GM23338 (cell line): Measurements from ENCODE around the gene MAP3K14. TPM values are rescaled to one million over a fixed set of nuclear protein-coding genes. Genes with fewer than 3 reads are reported as not detected.

ENCODE experiments used
- ATAC-seq: fragments of 200-7000 bp; cut with Tn5 transposase; 3 replicates; pipeline ENCODE4 v1.9.1; 2020
- DNase-seq: peaks from one replicate; pipeline ENCODE4 v3.0.0-alpha.2; 2015; ENCODE audit warnings: low spot score
- H2AFZ ChIP-seq: fragments of 200-600 bp; sonication (generic); 2 replicates; pipeline ENCODE4 v1.8.0; 2016; ENCODE audit warnings: antibody characterized with exemption, mild to moderate bottlenecking, moderate library complexity
- H3F3A ChIP-seq: fragments of 200-600 bp; sonication (generic); replicated peaks from 2 replicates; pipeline ENCODE4 v1.8.0; 2017; ENCODE audit warnings: antibody characterized with exemption, mixed run types, low read depth
- H3K27ac ChIP-seq: fragments of 200-600 bp; sonication (generic); 2 replicates; pipeline ENCODE4 v1.6.1; 2016; ENCODE audit warnings: low read depth
- H3K27me3 ChIP-seq: fragments of 200-600 bp; sonication (generic); 2 replicates; pipeline ENCODE4 v1.8.0; 2016; ENCODE audit warnings: mild to moderate bottlenecking, mixed run types, moderate library complexity; ENCODE audit not compliant: insufficient read depth
- H3K36me3 ChIP-seq: fragments of 200-600 bp; sonication (generic); 2 replicates; pipeline ENCODE4 v1.8.0; 2016; ENCODE audit warnings: mild to moderate bottlenecking; ENCODE audit not compliant: insufficient read depth
- H3K4me1 ChIP-seq: fragments of 200-600 bp; sonication (generic); 2 replicates; pipeline ENCODE4 v1.8.0; 2016; ENCODE audit warnings: mild to moderate bottlenecking, moderate library complexity; ENCODE audit not compliant: insufficient read depth
- H3K4me2 ChIP-seq: fragments of 200-600 bp; sonication (generic); 2 replicates; pipeline ENCODE4 v1.7.1; 2017; ENCODE audit warnings: mixed run types
- H3K4me3 ChIP-seq: fragments of 200-600 bp; sonication (generic); 2 replicates; pipeline ENCODE4 v1.6.1; 2016; ENCODE audit warnings: mixed run types
- H3K79me2 ChIP-seq: fragments of 200-600 bp; sonication (generic); replicated peaks from 2 replicates; pipeline ENCODE4 v1.8.0; 2017; ENCODE audit warnings: mild to moderate bottlenecking; ENCODE audit not compliant: insufficient read depth
- H3K9me2 ChIP-seq: fragments of 200-600 bp; sonication (generic); 2 replicates; pipeline ENCODE4 v1.8.0; 2017; ENCODE audit not compliant: insufficient read depth
- H4K20me1 ChIP-seq: fragments of 200-600 bp; sonication (generic); replicated peaks from 2 replicates; pipeline ENCODE4 v1.8.0; 2017; ENCODE audit warnings: mild to moderate bottlenecking; ENCODE audit not compliant: insufficient read depth
- H3K27ac Mint-ChIP-seq: 2 replicates; pipeline ENCODE4 v1.8.0; 2020; ENCODE audit warnings: inconsistent platforms, mild to moderate bottlenecking, moderate library complexity, mixed read lengths
- H3K27me3 Mint-ChIP-seq: 3 replicates; pipeline ENCODE4 v1.8.0; 2022; ENCODE audit warnings: low read depth, mild to moderate bottlenecking, moderate library complexity, mixed read lengths, inconsistent platforms; ENCODE audit not compliant: insufficient read depth, poor library complexity
- H3K36me3 Mint-ChIP-seq: 3 replicates; pipeline ENCODE4 v1.8.0; 2021; ENCODE audit warnings: low read depth, mild to moderate bottlenecking, inconsistent platforms, moderate library complexity, mixed read lengths
- H3K4me1 Mint-ChIP-seq: 3 replicates; pipeline ENCODE4 v1.8.0; 2020; ENCODE audit warnings: mild to moderate bottlenecking, inconsistent platforms, mixed read lengths
- H3K4me3 Mint-ChIP-seq: 3 replicates; pipeline ENCODE4 v1.8.0; 2021; ENCODE audit warnings: moderate library complexity, mild to moderate bottlenecking, inconsistent platforms, mixed read lengths
- H3K9me3 Mint-ChIP-seq: 3 replicates; pipeline ENCODE4 v1.8.0; 2020; ENCODE audit warnings: moderate library complexity, mild to moderate bottlenecking, inconsistent platforms, mixed read lengths
- CREB1 ChIP-seq: fragments of 250-450 bp; sonication (Bioruptor Pico); IDR thresholded peaks from 2 replicates; pipeline ENCODE4 v1.5.0; 2020; ENCODE audit warnings: low read depth, mild to moderate bottlenecking, moderate library complexity
- CTCF ChIP-seq, 2 experiments: fragments of 200-600 bp in 1 of 2; sonication (generic) in 1 of 2; conservative IDR thresholded peaks; 2 replicates each; pipeline versions ENCODE4 v1.5.1 to v1.6.1; 2016 to 2017; ENCODE audit warnings: antibody characterized with exemption in 2 of 2, low read depth in 2 of 2, mild to moderate bottlenecking in 2 of 2, moderate library complexity in 1 of 2
- ETS1 ChIP-seq: IDR thresholded peaks from 2 replicates; pipeline ENCODE4 v1.6.1; 2016; ENCODE audit warnings: antibody characterized with exemption
- EZH2 ChIP-seq: fragments of 200-600 bp; sonication (generic); IDR thresholded peaks from one replicate; pipeline ENCODE4 v1.8.0; 2017; ENCODE audit warnings: antibody characterized with exemption, mild to moderate bottlenecking, low read depth; ENCODE audit not compliant: unreplicated experiment
- EZH2phosphoT487 ChIP-seq: fragments of 200-600 bp; sonication (generic); IDR thresholded peaks from one replicate; pipeline ENCODE4 v1.8.1; 2018; ENCODE audit warnings: antibody characterized with exemption; ENCODE audit not compliant: unreplicated experiment
- JUNB ChIP-seq: IDR thresholded peaks from one replicate; pipeline ENCODE4 v1.6.1; 2016; ENCODE audit warnings: antibody characterized with exemption; ENCODE audit not compliant: unreplicated experiment
- NANOG ChIP-seq: IDR thresholded peaks from 2 replicates; pipeline ENCODE4 v1.6.1; 2016; ENCODE audit warnings: antibody characterized with exemption, borderline replicate concordance
- POLR2AphosphoS5 ChIP-seq: IDR thresholded peaks from 2 replicates; pipeline ENCODE4 v1.6.1; 2016; ENCODE audit warnings: antibody characterized with exemption, low read depth
- REST ChIP-seq: IDR thresholded peaks from one replicate; pipeline ENCODE4 v1.6.1; 2018; ENCODE audit warnings: antibody characterized with exemption; ENCODE audit not compliant: unreplicated experiment
- STAT1 ChIP-seq: IDR thresholded peaks from one replicate; pipeline ENCODE4 v1.6.1; 2016; ENCODE audit warnings: antibody characterized with exemption; ENCODE audit not compliant: unreplicated experiment
- ZNF114 ChIP-seq: fragments of 250-450 bp; sonication (Bioruptor Pico); IDR thresholded peaks from 2 replicates; pipeline ENCODE4 v1.5.0; 2020; ENCODE audit warnings: mild to moderate bottlenecking, moderate library complexity
- ZNF331 ChIP-seq: fragments of 250-450 bp; sonication (Bioruptor Pico); IDR thresholded peaks from 2 replicates; pipeline ENCODE4 v1.5.0; 2020; ENCODE audit warnings: low read depth, mild to moderate bottlenecking, moderate library complexity
- ZNF462 ChIP-seq: fragments of 250-450 bp; sonication (Bioruptor Pico); IDR thresholded peaks from 2 replicates; pipeline ENCODE4 v1.5.0; 2020; ENCODE audit warnings: mild to moderate bottlenecking, moderate library complexity
- polyA plus RNA-seq: library from polyadenylated mRNA; unstranded; fragments of >200 nt; fragmentation: Nextera tagmentation; extraction: Ambion mirVana; gene quantifications from 2 replicates; pipeline ENCODE4 v1.2.1, GENCODE V29; 2016
- total RNA-seq: library from RNA; depleted of rRNA; stranded (reverse); fragments of >200 nt; shearing (Covaris generic); gene quantifications from 2 replicates; pipeline ENCODE4 v1.2.3, GENCODE V29; 2014

The MAP3K14 gene
- total and polyA plus RNA-seq, 2 experiments from 2014 or later: 1.3 to 4.9 TPM

- H3K27me3 Mint-ChIP-seq: peaks cover 24% of the 10 kb centered on the region
These were observed 17.4 kb upstream of the MAP3K14 start for GRCh38 chr17:45334231-45334630.

More at GRCh38 chr17:45334231-45334630, 17.4 kb upstream of the MAP3K14 start:
- no peaks in the 10 kb centered on the region for H3K36me3 ChIP-seq
- H3F3A ChIP-seq: no peaks in the 10 kb centered on the region
- no peaks in the 10 kb centered on the region for H3K79me2 ChIP-seq
- no peak overlapping the region for H3K4me3 ChIP-seq
- no peaks in the 10 kb centered on the region for H3K36me3 Mint-ChIP-seq
- no peaks in the 10 kb centered on the region; the same call in 2 of the 3 replicates for H3K9me3 Mint-ChIP-seq
- TF ChIP-seq REST (no peak), ETS1 (no peak), CREB1 (CRISPR knock-in tag) (no peak), POLR2AphosphoS5 (no peak), ZNF331 (CRISPR knock-in tag) (no peak), JUNB (no peak), ZNF114 (CRISPR knock-in tag) (no peak), ZNF462 (CRISPR knock-in tag) (no peak), NANOG (no peak), CTCF (conservative IDR thresholded peaks at IDR 0.05; ENCODE audit: low read depth in 2 of 2) (no peak), STAT1 (no peak), EZH2 (no peak), EZH2phosphoT487 (no peak)
- no peak overlapping the region for H3K4me2 ChIP-seq
- H2AFZ ChIP-seq: no peak overlapping the region
- H3K9me2 ChIP-seq: no peaks in the 10 kb centered on the region
- H3K4me1 ChIP-seq: peaks cover 7% of the 10 kb centered on the region
- H3K4me3 Mint-ChIP-seq: no peak overlapping the region; the same call in 2 of the 3 replicates
- H3K4me1 Mint-ChIP-seq: peaks cover 20% of the 10 kb centered on the region
- no peak overlapping the region for H3K27ac ChIP-seq
- ATAC-seq (no peak; the same call in 2 of the 3 replicates), DNase-seq (no peak)
- H3K27ac Mint-ChIP-seq: no peak overlapping the region
- peaks cover 17% of the 10 kb centered on the region; the same call in 1 of the 2 replicates for H3K27me3 ChIP-seq
- no peaks in the 10 kb centered on the region for H4K20me1 ChIP-seq
